Mesendoderm (in vitro differentiated cells): ENCODE data around the gene PERCC1.

Experiments
- DNase-seq: peaks from one replicate; pipeline ENCODE4 v3.0.0; 2013
- H2AK5ac ChIP-seq: 2 replicates; pipeline ENCODE4 v1.6.1; 2013; ENCODE audit warnings: low read length, inconsistent platforms
- H2BK120ac ChIP-seq: 2 replicates; pipeline ENCODE4 v1.6.1; 2013; ENCODE audit warnings: low read depth, mild to moderate bottlenecking, low read length, moderate library complexity, mixed read lengths
- H2BK15ac ChIP-seq: replicated peaks from 2 replicates; pipeline ENCODE4 v1.6.1; 2013; ENCODE audit warnings: low read depth, mild to moderate bottlenecking, moderate library complexity
- H2BK5ac ChIP-seq: 2 replicates; pipeline ENCODE4 v1.6.1; 2013; ENCODE audit warnings: low read length, inconsistent platforms
- H3K18ac ChIP-seq: 2 replicates; pipeline ENCODE4 v1.6.1; 2013; ENCODE audit warnings: mild to moderate bottlenecking, low read length, mixed read lengths
- H3K23ac ChIP-seq: one replicate; pipeline ENCODE4 v1.6.1; 2013; ENCODE audit warnings: low read length
- H3K27ac ChIP-seq: 2 replicates; pipeline ENCODE4 v1.5.1; 2013; ENCODE audit warnings: low read depth, mild to moderate bottlenecking, inconsistent platforms, low read length, moderate library complexity
- H3K27me3 ChIP-seq: 2 replicates; pipeline ENCODE4 v1.6.1; 2013; ENCODE audit warnings: low read length, control low read depth, mild to moderate bottlenecking, inconsistent platforms; ENCODE audit not compliant: insufficient read depth, poor library complexity
- H3K36me3 ChIP-seq: 2 replicates; pipeline ENCODE4 v1.6.1; 2013; ENCODE audit warnings: low read length, inconsistent platforms; ENCODE audit not compliant: control insufficient read depth, insufficient read depth
- H3K4ac ChIP-seq: one replicate; pipeline ENCODE4 v1.6.1; 2013; ENCODE audit warnings: low read depth, mild to moderate bottlenecking, low read length, moderate library complexity
- H3K4me1 ChIP-seq: 2 replicates; pipeline ENCODE4 v1.6.1; 2013; ENCODE audit warnings: low read depth, low read length, inconsistent platforms; ENCODE audit not compliant: control insufficient read depth
- H3K4me2 ChIP-seq: 2 replicates; pipeline ENCODE4 v1.6.1; 2013; ENCODE audit warnings: low read length
- H3K4me3 ChIP-seq: 2 replicates; pipeline ENCODE4 v1.5.1; 2013; ENCODE audit warnings: mild to moderate bottlenecking, low read length
- H3K56ac ChIP-seq: one replicate; pipeline ENCODE4 v1.6.1; 2013; ENCODE audit warnings: low read length
- H3K79me1 ChIP-seq: 2 replicates; pipeline ENCODE4 v1.6.1; 2013; ENCODE audit warnings: low read length, inconsistent platforms
- H3K79me2 ChIP-seq: 2 replicates; pipeline ENCODE4 v1.6.1; 2013; ENCODE audit warnings: mild to moderate bottlenecking, low read length; ENCODE audit not compliant: control insufficient read depth, insufficient read depth
- H3K9ac ChIP-seq: 2 replicates; pipeline ENCODE4 v1.6.1; 2013; ENCODE audit warnings: low read length, inconsistent platforms
- H4K5ac ChIP-seq: one replicate; pipeline ENCODE4 v1.6.1; 2013; ENCODE audit warnings: low read length
- H4K8ac ChIP-seq: one replicate; pipeline ENCODE4 v1.6.1; 2013; ENCODE audit warnings: low read depth, mild to moderate bottlenecking, control low read depth, low read length, moderate library complexity
- WGBS: extraction: QIAGEN DNeasy Blood & Tissue Kit; methylation state at CpG from one replicate; pipeline ENCODE4 v1.1.7; 2013; ENCODE audit warnings: low lambda C conversion rate, missing lambda C conversion rate; ENCODE audit not compliant: insufficient coverage; ENCODE audit errors: extremely low coverage; 5-methylcytosine and 5-hydroxymethylcytosine counted together

The PERCC1 gene

DNA sequence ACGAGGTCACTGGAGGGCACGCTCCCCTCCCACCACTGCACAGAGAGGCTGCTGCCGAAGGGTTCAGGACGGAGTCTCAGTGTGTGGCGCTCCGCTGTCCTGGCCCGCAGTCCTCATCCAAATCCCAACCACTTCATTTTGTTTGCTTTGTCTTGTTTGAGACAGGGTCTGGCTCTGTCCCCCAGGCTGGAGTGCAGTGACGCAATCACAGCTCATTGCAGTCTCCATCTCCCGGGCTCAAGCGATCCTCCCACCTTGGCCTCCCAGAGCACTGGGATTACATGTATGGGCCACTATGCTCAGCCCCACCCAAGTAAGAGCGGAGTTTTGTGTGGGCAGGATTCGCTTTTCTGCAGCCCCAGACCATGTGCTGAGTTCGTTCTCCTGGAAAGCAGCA, 29.1 kb upstream of the PERCC1 start:
- no peak for DNase-seq
- Histone ChIP-seq H2BK120ac (no peak overlapping the region), H2AK5ac (no peak overlapping the region), H4K5ac (no peak overlapping the region), H3K18ac (no peak overlapping the region), H3K56ac (no peak overlapping the region), H3K79me2 (no peaks in the 10 kb centered on the region), H3K9ac (no peak overlapping the region), H3K79me1 (peaks cover 1% of the 10 kb centered on the region), H4K8ac (no peak overlapping the region), H3K4me2 (no peak overlapping the region), H2BK15ac (no peak overlapping the region), H3K4ac (no peak overlapping the region), H2BK5ac (no peak overlapping the region), H3K27ac (no peak overlapping the region), H3K36me3 (no peaks in the 10 kb centered on the region), H3K23ac (no peak overlapping the region), H3K4me3 (no peak overlapping the region), H3K27me3 (no peaks in the 10 kb centered on the region), H3K4me1 (no peaks in the 10 kb centered on the region)
- WGBS: no CpG with 5 or more reads among the region's 13 CpGs

DNA sequence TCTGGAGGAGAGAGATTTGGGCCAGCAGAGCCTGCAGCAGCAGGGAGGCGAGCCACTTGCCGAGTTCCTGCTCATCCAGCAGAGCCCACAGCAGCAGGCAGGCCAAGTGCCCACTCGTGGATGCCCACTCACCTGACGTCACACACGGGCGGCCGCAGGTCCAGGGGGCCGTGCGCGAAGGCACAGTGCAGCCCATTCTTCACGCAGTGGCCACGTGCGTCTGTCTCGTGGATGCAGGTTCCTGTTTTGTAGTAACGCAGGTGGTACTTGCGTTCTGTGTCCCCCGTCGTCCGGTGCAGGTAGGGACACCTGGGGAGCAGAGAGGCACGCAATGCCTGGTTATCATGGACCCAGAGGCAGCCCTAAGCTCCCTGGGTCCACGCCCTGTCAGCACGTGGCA, 27.8 kb upstream of the PERCC1 start:
- H3K4me1 ChIP-seq: no peaks in the 10 kb centered on the region
- H3K79me1 ChIP-seq: peaks cover 6% of the 10 kb centered on the region
- no peak for DNase-seq
- no peak overlapping the region for H3K56ac ChIP-seq
- H2BK5ac ChIP-seq: no peak overlapping the region
- no peak overlapping the region for H3K9ac ChIP-seq
- H3K79me2 ChIP-seq: peaks cover 2% of the 10 kb centered on the region
- no peak overlapping the region for H4K5ac ChIP-seq
- H3K27ac ChIP-seq: no peak overlapping the region
- H2BK15ac ChIP-seq: no peak overlapping the region
- H4K8ac ChIP-seq: no peak overlapping the region
- H2AK5ac ChIP-seq: no peak overlapping the region
- WGBS: no CpG with 5 or more reads among the region's 22 CpGs
- no peak overlapping the region for H2BK120ac ChIP-seq
- H3K4me3 ChIP-seq: no peak overlapping the region
- H3K4ac ChIP-seq: no peak overlapping the region
- H3K4me2 ChIP-seq: no peak overlapping the region
- H3K27me3 ChIP-seq: no peaks in the 10 kb centered on the region
- no peak overlapping the region for H3K18ac ChIP-seq
- H3K23ac ChIP-seq: no peak overlapping the region
- H3K36me3 ChIP-seq: no peaks in the 10 kb centered on the region

DNA sequence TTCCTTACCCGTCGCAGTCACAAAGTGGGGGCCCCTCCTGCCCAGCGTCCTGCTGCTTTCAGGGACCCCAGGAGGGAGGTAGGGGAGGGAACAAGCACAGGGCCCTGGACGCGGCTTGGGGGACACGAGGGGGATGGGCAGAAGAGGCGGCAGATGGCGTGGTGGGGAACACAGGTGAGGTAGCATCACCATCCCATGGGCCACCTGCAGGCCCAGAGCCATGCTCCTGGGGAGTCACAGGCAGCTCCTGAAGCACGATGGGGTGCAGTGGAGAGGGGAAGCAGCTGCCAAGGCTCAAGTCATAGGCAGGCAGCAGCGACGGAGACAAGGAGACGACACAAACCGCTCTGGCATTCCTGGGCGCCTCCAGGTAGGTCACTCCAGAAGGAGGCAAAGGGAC, 27.1 kb upstream of the PERCC1 start:
- no peak overlapping the region for H3K4me3 ChIP-seq
- no peak for DNase-seq

DNA sequence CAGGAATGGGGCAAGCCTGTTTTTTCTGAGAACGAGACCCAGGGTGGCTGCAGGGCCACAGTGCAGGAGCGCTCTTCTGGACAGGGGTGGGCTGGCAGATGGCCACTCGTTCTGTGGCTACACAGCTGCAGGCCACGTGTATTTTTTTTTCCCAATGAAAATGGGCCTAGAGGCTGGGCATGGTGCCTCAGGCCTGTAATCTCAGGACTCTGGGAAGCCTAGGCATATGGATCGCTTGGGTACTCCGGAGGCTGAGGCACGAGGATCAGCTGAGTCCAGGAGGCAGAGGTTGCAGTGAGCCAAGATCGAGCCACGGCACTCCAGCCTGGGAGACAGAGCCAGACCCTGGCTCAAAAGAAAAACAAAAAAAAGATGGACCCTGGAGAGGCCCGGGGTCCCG, 23.1 kb upstream of the PERCC1 start:
- no peak overlapping the region for H3K4me3 ChIP-seq
- H2BK5ac ChIP-seq: no peak overlapping the region
- H3K27me3 ChIP-seq: no peaks in the 10 kb centered on the region
- H3K4me2 ChIP-seq: no peak overlapping the region
- DNase-seq: no peak
- no peak overlapping the region for H3K23ac ChIP-seq
- no peak overlapping the region for H3K4ac ChIP-seq
- no peaks in the 10 kb centered on the region for H3K4me1 ChIP-seq
- no peak overlapping the region for H2BK120ac ChIP-seq
- no peak overlapping the region for H4K5ac ChIP-seq
- H3K9ac ChIP-seq: peak overlapping the region; percentile 24
- H3K79me1 ChIP-seq: peaks cover 6% of the 10 kb centered on the region
- no CpG with 5 or more reads among the region's 11 CpGs for WGBS
- H3K27ac ChIP-seq: no peak overlapping the region
- H3K36me3 ChIP-seq: no peaks in the 10 kb centered on the region
- H2BK15ac ChIP-seq: no peak overlapping the region
- H3K56ac ChIP-seq: peak overlapping the region; percentile 67
- no peak overlapping the region for H3K18ac ChIP-seq
- no peak overlapping the region for H4K8ac ChIP-seq
- H2AK5ac ChIP-seq: no peak overlapping the region
- peaks cover 2% of the 10 kb centered on the region for H3K79me2 ChIP-seq

More for the DNA sequence above, 27.1 kb upstream of the PERCC1 start:
- WGBS: no CpG with 5 or more reads among the region's 14 CpGs
- Histone ChIP-seq H2AK5ac (no peak overlapping the region), H3K36me3 (no peaks in the 10 kb centered on the region), H3K23ac (no peak overlapping the region), H2BK5ac (no peak overlapping the region), H3K27me3 (no peaks in the 10 kb centered on the region), H3K27ac (no peak overlapping the region), H3K56ac (no peak overlapping the region), H4K5ac (no peak overlapping the region), H2BK120ac (no peak overlapping the region), H3K18ac (no peak overlapping the region), H4K8ac (no peak overlapping the region), H3K79me1 (peaks cover 6% of the 10 kb centered on the region), H3K4me2 (no peak overlapping the region), H3K9ac (no peak overlapping the region), H3K4ac (no peak overlapping the region), H3K4me1 (no peaks in the 10 kb centered on the region), H2BK15ac (no peak overlapping the region), H3K79me2 (peaks cover 2% of the 10 kb centered on the region)

DNA sequence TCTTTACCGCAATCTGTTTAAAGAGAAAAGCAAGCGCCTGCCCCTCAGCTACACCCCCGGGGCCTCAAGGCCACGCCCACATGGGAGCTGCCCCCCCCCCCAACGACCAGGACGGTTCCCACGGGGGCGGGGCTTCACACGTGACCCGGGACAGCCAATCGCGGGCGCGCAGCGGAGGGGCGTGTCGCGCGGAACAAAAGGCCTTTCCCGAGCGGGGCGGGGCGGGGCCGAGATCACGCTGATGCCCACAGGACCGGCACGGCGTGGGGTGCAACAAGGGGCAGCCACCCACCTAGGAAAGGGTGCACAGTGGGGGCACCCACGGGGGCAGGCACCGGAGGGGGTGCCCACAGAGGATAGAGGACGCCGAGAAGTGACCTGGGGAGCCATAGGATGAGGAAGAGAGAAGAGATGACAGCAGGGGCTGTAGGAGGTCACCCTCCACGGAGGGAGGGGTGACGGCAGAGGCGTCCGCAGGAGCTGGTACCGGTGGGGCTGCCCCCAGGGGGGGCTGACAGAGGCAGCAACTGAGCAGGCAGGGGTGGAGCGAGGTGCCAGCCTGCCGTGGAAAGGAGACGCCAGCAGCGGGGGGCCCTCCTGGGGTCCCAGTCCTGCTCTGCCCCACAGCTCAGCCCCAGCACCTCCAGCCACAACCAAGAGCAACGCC, 22.6 kb upstream of the PERCC1 start:
- H3K4me1 ChIP-seq: no peaks in the 10 kb centered on the region
- no peaks in the 10 kb centered on the region for H3K36me3 ChIP-seq
- H3K18ac ChIP-seq: no peak overlapping the region
- H3K27me3 ChIP-seq: no peaks in the 10 kb centered on the region
- no peak overlapping the region for H2BK120ac ChIP-seq
- peak overlapping the region; percentile 97 for H3K4me2 ChIP-seq
- peaks cover 6% of the 10 kb centered on the region for H3K79me1 ChIP-seq
- no peak overlapping the region for H2AK5ac ChIP-seq
- WGBS: no CpG with 5 or more reads among the region's 42 CpGs
- peaks cover 2% of the 10 kb centered on the region for H3K79me2 ChIP-seq
- no peak overlapping the region for H2BK15ac ChIP-seq
- H4K5ac ChIP-seq: no peak overlapping the region
- no peak overlapping the region for H3K23ac ChIP-seq
- H3K9ac ChIP-seq: peak overlapping the region; percentile 71
- H3K56ac ChIP-seq: peak overlapping the region; percentile 87
- H4K8ac ChIP-seq: no peak overlapping the region
- no peak overlapping the region for H2BK5ac ChIP-seq
- peak; percentile 85 for DNase-seq
- no peak overlapping the region for H3K27ac ChIP-seq
- peak overlapping the region; percentile 62 for H3K4me3 ChIP-seq
- no peak overlapping the region for H3K4ac ChIP-seq

DNA sequence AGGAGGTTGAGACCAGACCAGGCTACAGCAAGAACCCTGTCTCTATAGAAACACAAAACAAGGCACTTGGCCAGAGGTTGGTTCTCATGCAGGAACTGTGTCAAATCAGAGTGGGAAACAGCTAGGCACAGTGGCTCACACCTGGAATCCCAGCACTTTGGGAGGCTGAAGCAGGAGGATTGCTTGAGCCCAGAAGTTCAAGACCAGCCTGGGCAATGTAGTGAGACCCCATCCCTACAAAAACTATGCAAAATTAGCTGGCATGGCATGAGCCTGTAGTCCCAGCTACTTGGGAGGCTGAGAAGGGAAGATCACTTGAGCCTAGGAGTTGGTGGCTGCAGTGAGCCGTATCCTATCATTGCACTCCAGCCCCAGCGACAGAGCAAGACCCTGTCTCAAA, 18.0 kb upstream of the PERCC1 start:
- Histone ChIP-seq H2AK5ac (no peak overlapping the region), H3K4me3 (no peak overlapping the region), H3K4me2 (no peak overlapping the region), H2BK15ac (no peak overlapping the region), H3K4ac (no peak overlapping the region), H3K36me3 (no peaks in the 10 kb centered on the region), H3K9ac (no peak overlapping the region), H2BK120ac (no peak overlapping the region), H3K79me2 (no peaks in the 10 kb centered on the region), H3K56ac (no peak overlapping the region), H4K5ac (no peak overlapping the region), H3K27me3 (no peaks in the 10 kb centered on the region), H3K18ac (no peak overlapping the region), H3K79me1 (peaks cover 1% of the 10 kb centered on the region), H3K4me1 (no peaks in the 10 kb centered on the region), H2BK5ac (no peak overlapping the region), H3K23ac (no peak overlapping the region), H4K8ac (no peak overlapping the region), H3K27ac (no peak overlapping the region)
- no CpG with 5 or more reads among the region's 2 CpGs for WGBS
- no peak for DNase-seq
